GM12891 (cell line): Measurements from ENCODE around the gene POLR1H.

Experiments used
- POLR2A ChIP-seq: IDR thresholded peaks from 2 replicates; pipeline ENCODE4 v1.6.1; 2011; ENCODE audit warnings: low read depth, low read length, control low read depth
- POLR2AphosphoS5 ChIP-seq: IDR thresholded peaks from 2 replicates; pipeline ENCODE4 v1.6.1; 2011; ENCODE audit warnings: low read depth, low read length, control low read depth

- TF ChIP-seq POLR2A (no peak), POLR2AphosphoS5 (no peak)
Observed at GRCh38 chr6:30102414-30102969, 41.4 kb downstream of the POLR1H start.
